NCI-H2081 treated with DMSO at 0.1 percent for 48 hours (cell line): Measurements from ENCODE around the gene C6orf141.

Experiments
- DNase-seq: peaks from one replicate; lab custom pipeline; 2025; lab: John Stamatoyannopoulos, UW

The C6orf141 gene

DNA sequence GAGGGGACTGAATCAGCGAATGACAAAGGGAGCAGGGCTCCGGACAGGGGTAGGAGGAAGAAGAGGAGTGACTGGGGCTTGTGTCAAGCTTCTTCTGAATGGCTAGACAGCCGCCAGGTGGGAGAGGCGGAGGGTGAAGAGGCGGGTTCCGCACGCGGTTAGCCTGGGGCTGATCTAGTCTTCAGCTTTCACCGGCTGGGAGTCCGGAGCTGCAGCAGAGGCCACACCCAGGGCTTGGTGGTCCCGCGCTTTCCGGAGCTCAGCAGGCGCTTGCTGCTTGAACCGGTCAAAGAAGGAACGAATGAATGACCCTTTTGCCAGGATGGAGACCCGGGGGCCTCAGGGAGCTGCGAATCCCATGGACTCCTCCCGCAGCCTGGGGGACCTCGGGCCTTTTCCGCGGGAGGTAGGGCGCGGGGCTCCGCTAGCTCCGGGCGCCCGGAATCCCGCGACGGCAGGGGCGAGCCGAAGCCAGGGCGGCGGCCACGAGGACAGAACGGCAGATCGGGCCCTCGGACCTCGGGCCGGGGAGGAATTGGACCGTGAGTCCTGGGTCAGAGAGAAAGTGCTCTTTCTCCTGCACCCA is at the start of gene C6orf141:
Gene C6orf141, plus strand, starts transcription at position 177 of the 586 bp plus-strand sequence. Its CDS starts 125 bp downstream, at position 302.
- no peak for DNase-seq

DNA sequence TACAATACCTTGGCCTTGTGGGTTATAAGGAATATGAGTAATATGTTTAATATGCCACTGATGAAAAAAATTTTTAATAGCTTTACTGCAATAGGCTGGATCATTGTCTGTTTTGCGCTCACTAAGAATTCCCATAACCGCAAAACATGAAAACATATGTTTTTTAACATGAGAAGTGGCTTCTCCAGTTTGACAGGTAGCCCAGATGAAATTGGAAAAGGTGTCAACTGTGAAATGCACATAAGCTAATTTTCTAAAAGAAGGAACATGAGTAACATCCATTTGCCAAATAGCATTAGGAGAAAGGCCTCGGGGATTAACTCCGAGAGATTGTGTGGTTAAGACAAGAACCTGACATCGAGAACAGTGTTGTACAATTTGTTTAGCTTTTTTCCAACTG is 45.8 kb upstream of the C6orf141 start:
- DNase-seq, result no peak

DNA sequence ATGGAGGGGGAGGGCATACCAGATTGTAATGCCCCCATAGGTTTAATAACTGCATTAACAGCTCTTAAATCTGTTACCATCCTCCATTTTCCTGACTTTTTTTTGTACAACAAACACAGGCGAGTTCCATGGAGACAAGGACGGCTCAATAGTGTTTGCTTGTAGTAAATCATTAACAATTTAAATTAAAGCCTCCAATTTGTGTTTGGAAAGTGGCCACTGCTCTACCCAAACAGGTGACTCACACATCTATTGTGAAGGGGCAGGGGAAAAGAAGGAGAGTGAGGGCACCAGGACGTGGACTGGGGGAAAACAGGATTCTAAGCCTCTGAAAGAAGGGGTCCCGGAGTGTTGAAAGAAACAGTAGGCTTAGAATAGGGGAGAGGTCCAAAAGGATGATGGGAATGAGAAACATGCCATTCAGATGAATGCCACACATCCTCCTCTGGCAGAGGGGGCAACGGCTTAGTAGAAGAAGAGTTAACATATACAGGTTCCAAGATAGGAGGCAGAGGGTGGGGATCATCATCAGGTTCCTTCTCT is 43.8 kb upstream of the C6orf141 start:
- no peak for DNase-seq

DNA sequence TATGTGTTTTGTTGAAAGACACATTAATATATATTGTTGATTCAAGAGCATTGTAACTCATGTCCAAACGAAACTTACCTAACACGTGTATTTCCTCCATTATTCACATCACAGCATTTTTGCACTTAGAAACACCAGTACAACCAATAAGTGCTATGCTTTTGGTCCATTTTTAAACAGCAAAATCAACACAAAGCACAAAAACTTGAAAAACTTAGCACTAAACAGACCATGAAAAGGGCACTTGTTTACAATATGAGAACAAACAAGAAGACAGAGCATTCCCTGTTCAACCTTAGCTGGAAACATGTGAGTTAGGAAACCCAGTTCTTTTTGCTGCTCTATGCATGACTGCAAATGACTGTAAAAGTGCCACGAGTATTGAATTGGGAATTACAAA is 41.1 kb upstream of the C6orf141 start:
- no peak for DNase-seq

DNA sequence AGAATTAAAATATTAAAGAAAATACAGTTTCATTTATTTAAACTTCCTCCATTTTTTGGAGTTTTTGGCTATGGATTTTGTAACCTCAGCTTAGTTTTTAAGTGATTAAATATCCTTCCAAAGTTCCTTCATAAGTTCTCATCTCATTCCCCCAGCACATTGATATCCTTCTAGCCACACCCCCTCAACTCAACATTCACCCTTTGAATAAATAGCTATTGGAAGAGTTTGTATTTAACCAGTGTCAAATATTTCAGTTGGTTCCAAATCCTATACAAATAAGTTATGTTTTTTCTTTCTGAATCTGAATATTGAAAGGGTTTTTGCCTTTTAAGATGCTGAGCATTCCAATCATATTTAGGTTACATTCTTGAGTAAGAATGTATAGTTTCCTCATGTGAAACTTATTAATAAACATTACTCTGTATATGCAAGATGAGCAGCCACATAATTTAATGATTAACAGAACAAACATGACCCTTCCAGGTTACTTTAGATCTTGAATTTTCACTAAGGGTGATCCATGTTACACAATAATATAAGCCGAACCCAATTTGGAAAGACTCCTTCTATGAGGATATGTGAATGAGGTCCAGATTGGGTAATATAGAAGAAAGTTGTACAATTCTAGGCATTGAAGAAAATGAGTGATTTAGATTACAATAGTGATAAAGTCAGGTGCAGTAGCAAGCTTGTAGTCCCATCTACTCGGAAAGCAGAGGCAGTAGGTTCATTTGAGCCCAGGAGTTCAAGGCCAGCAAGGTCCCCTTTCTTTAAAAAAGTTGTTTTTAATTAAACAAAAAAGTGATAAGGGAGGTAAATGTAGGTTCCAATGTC is 37.1 kb upstream of the C6orf141 start:
- DNase-seq, result no peak

DNA sequence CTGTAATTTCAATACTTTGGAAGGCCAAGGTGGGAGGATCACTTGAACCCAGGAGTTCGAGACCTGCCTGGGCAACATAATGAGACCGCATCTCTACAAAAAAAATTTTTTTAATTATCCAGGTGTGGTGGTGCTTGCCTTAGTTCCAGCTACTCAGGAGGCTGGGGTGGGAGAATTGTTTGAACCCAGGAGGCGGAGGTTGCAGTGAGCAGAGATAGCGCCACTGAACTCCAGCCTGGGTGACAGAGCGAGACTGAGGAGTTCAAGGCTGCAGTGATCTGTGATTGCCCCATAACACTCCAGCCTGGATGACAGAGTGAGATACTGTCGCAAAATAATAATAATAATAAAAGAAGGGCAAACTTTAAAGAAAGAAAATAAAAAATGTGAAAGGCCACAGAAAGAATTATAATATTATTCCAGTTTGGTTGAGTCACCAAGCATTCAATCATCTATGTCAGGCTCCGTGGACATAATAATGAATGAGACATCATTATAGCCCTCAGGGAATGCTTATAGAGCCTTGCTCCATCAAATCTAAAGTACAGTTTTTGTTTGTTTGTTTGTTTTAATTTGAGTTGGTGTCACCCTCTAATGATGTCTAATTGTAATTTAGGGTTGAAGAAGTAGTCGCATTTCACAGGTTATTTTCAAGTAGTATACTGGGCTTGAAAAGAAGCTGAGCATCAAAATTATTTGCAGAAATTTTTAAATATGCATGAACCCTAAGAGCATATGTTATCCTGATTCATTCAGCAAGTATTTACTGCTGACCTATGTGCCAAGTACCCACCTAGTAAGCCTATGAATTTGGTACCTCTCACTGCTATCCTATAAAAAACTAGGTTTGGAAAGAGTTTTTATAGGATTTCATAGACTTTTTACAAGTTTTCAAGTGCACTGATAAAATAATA is 35.6 kb upstream of the C6orf141 start:
- DNase-seq, result no peak

DNA sequence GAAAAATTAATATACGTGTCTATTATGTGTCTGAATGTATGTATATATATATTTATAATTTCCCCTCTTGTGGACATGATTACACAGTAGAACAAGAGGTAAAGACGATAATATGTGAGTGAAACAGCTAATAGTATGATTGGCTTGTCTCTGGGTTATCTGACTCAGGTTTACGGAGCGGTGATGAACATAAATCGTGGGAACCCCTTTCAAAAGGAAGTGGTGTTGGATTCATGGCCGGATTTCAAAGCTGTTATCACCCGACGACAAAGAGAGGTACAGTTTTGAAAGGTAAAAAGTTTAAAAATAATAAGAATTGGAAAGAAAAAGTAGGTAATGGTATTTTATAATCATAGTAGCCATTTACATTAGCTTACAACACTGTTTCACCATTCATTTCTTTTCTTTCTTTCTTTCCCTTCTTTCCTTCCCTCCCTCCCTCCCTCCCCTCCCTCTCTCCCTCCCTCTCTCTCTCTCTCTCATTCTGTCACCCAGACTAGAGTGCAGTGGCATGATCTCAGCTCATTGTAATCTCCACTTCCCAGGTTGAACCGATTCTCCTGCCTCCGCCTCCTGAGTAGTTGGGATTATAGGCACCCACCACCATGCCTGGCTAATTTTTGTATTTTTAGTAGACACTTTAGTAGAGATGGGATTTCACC is 34.9 kb upstream of the C6orf141 start:
- DNase-seq, result no peak

DNA sequence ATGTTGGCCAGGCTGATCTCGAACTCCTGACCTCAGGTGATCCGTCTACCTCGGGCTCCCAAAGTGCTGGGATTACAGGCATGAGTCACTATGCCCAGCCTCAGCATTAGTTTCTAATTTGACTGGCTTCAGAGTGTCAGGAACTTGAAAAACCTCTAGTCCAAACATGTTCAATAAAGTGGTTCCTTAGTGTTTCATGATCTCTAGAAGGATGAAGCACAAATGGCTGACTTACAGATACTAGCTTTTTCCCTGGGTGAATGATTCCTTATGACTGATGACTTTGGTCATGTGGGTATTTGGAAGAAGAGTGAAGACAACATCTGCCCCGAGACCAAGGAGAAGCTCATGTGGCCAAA is 34.3 kb upstream of the C6orf141 start:
- DNase-seq, result no peak

DNA sequence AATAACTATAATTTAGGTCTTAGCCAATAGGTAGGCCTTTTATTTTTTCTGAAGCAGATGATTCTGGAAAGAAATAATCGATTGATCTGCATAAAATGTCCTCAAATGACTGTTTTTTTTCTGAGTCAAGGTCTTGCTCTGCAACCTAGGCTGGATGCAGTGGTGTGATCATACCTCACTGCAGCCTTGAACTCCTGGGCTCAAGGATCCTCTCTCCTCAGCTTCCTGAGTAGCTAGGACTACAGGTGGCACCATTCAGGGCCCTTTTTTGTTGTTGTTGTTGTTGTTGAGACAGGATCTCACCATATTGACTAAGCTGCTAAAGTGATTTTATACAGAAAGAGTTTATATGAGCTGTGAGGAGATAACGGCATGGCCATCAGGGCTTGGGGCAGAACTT is 32.5 kb upstream of the C6orf141 start:
- DNase-seq, result no peak

DNA sequence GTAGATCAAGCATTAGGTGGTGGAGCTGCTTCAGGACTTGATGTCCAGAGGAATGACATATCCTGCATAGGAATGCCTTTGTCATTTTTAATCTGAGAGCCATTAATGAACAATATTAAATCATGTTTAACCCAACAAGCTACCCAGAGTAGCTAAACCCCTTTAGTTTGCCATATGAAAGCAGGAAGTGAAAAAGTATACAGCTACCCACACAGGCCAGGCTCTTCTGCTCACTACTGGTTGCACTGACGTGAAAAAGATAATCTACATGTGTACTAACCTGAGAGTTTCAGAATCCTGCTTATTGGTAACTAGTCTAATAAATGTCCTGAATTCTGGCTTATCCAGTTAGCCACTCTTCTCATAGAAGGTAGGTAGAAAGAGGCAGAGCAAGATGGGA is 30.8 kb upstream of the C6orf141 start:
- DNase-seq, result no peak

DNA sequence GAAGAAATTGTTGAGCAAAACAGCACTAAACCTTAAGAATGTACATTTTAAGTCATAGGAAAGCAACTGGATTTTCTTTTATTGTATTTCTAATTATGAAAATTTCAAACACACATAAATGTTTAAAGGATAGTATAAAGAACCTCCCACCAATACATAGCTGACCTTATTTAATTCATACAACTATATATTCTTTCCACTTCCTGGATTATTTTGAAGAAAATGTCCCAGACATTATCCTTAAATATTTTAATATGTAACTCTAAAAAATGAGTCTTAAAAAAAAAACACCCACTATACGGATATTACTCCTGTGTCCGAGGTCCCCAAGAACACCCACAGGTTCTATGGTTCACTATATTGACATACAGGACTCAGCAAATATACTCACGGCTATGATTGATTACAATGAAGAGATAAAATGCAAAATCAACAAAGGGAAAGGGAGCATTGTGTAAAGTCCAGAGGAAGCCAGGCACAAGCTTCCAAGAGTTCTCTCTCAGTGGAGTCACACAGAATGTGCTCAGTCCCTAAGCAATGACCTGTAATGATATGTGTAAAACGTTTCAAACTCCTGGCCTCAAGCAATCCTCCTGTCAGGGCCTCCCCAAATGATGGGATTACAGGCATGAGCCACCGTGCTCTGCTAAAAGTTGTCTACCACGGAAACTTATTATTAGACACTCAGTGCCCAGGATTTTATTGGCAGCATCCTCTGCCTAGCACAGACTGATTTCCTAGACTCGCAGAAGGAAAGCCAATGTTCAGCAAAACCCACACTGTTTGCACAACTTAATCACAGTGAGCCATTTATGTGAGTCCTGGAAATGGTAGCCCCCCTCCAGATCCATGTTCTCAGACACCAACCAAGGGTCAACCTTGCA is 27.5 kb upstream of the C6orf141 start:
- DNase-seq, result no peak

DNA sequence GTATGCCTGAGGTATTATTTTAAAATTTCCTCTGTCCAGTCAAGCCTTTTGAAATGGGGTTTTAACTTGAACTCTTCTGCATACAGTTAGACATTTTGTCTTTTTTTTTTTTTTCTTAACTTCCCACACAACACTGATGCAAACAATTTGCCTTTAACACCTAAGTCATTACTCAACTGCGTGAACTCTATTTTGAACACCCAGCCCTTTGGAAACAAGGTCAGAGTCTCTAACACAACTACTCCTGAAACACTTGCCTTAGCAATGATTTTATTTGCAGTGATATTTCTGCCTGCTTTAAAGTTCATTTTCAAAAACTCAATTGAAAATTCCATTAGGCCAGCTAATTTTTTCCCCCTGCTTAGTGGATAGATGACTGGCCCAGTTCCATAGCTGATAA is 26.6 kb upstream of the C6orf141 start:
- no peak for DNase-seq

DNA sequence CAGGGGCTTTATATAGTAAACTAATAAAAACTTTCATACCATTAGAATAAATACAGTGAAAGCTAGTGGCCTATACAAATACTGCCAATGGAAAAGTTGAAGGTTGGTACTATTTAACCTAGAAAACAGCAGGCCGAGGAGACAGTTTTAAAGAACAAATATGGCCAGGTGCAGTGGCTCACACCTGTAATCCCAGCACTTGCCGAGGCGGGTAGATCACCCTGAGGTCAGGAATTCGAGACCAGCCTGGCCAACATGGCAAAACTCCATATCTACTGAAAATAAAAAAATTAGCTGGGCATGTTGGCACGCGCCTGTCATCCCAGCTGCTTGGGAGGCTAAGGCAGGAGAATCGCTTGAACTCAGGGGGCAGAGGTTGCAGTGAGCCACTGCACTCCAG is 25.9 kb upstream of the C6orf141 start:
- no peak for DNase-seq

DNA sequence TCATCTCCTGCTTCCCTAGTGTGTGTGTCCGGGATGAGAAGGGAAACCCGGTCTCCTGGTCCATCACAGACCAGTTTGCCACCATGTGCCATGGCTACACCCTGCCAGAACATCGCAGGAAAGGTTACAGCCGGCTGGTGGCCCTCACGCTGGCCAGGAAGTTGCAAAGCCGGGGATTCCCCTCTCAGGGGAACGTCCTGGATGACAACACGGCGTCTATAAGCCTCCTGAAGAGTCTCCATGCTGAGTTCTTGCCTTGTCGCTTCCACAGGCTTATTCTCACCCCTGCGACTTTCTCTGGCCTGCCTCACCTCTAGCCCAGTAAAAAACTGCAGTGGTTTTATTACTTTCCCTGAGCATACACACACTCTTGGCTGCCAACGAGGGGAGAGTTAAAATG is 23.9 kb upstream of the C6orf141 start:
- no peak for DNase-seq

DNA sequence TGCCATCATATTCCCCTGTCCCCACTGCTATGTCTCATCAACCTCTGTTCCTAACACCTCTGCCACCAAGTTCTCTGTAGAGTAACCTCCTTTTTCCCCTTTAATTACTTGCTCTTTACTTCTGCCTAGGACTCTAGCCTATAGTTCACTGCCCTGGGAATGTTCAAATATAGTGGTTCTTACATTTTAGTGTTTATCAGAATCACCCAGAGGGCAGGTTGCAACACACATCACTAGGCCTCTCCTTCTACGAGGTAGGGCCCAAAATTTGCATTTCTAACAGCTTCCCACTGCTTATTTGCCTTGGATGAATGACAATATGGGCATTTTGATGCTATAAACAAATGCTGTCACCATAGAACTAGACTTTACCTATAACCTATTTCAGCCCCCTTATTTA is 23.1 kb upstream of the C6orf141 start:
- DNase-seq, result no peak

DNA sequence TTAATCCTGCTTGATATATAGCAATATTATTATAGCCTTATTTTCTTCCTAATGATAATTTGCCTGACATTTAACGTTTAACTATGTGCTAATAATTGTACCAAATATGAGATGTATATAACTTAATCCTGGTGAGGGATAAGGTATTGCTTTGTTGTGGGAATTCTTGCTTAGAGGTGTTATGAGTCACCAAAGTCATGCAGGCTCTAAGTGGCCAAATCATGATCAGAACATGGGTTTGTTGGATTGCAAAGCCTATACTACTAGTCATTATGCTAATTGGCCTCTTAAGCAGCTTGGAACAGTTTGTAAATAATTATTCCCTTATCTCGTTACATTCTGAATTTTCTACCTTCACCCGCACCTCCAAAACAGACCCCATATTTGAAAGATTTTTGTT is 21.9 kb upstream of the C6orf141 start:
- DNase-seq, result no peak

DNA sequence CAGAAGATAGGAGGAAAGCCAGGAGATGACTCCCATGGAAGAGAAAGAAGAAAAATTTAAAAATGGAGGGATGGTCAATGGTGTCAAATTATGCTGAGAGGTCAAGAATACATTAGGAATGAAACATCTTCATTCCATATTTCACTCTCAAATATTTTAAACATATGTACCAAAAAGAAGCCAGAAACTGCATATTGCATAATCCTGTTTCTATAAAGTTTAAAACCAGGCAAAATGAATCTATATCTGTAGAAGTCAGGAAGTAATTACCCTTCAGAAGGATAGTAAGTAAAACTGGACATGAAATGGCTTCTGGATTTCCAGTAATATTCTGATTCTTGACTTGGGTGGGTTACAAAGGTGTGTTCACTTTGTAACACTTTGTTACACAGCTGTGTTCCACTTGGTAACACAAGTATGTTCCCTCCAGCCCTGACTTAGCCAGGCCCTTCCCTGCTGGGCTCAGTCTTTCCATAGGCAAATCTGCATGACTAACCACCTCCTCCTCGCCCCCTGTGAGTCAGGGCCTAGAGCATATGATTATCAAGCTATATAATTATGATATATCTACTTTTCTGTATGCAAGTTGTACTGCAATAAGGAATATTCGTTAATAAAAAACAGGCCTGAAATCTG is 20.2 kb upstream of the C6orf141 start:
- no peak for DNase-seq

DNA sequence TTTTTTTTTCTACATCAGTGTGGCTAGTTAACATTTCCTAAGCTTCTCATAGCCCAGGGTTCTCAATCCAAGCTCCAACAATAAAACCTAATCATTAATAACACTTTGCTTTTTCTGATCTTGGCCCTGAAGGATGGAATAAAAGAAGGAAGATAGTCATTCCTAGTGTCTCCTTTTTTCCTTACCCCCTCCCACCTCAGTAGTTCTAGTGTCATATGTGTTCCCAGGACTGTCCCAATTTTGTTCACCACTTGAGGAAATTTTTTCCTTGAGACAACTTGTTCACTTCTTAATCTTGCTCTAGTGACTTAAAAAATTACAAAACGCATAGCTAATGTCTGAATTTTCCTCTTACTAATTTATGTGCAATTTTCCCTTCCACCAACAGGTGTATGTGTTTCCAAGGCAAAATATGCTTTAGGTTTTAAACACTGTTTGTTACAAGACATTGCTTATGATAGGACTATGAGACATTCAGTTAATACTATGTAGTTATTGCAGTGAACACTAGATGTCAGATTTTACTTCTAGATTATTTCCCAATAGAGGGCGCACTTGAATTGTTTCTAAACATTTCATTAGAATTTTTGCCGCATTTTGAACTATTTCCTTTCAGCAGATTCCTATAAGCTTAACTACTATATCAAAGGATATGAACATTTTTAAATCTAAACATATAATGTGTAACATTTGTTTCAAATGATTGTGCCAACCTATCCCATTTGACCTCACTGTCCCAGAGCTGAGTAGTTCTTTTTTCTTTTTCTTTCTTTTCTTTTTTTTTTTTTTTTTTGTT is 18.5 kb upstream of the C6orf141 start:
- DNase-seq, result no peak

DNA sequence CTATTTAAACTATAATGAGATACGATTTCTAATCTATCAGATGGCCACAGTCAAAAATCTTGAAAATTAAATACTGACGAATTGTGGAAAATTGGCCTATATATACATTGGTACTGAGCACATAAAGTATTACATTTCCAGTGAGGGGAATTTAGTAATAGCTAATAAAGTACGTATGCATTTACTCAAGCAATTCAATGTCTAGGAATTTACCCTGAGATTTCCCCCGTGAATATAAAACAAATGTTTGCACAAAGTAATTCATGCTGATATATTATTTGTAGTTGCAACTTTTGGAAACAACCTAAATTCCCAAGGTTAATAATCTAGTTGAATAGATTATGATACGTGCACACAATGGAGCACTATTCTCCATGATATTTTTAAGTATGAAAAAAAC is 14.7 kb upstream of the C6orf141 start:
- no peak for DNase-seq

DNA sequence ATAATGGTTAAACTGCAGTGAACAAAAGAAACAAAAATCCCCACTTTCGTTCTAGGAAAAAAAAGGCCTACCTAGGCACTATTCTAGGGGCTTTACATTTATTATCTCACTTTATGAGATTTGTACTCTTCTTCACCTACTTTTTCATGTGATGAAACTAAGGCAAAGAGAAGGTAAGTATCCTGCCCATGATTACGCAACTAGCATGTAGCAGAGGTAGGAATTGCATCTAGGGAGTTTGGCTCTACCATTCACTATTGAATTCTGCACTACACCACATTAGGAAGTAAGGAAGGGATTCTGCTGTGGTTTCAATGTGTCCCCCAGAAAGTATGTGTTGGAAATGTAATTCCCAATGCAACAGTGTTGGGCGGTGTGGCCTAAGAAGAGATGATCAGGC is 11.4 kb upstream of the C6orf141 start:
- no peak for DNase-seq
